SK-N-SH (cell line): ENCODE results near the gene DNAJC5. TPM values are rescaled to one million over a fixed set of nuclear protein-coding genes. Genes with fewer than 3 reads are reported as not detected.

Source experiments
- CTCF ChIA-PET: fragments of 300-600, 350-600 bp; formaldehyde crosslinking; extraction: SDS; loops from one replicate; lab custom pipeline; 2021; lab: Yijun Ruan, JAX
- POLR2A ChIA-PET: fragments of 350-600 bp; sonication (Branson Sonifier 250); formaldehyde crosslinking; extraction: SDS; loops from one replicate; lab custom pipeline; 2020; ENCODE audit warnings: antibody characterized with exemption, inconsistent platforms; lab: Yijun Ruan, JAX
- DNase-seq: peaks from one replicate; pipeline ENCODE4 v3.0.0; 2012
- H2AFZ ChIP-seq: fragments of 200-600 bp; sonication (generic); 2 replicates; pipeline ENCODE4 v1.8.1; 2016; ENCODE audit warnings: antibody characterized with exemption, mild to moderate bottlenecking, low read depth
- H3F3A ChIP-seq: fragments of 200-600 bp; sonication (generic); replicated peaks from 2 replicates; pipeline ENCODE3; 2016; ENCODE audit warnings: antibody characterized with exemption, mild to moderate bottlenecking; ENCODE audit not compliant: insufficient read depth
- H3K27ac ChIP-seq, 2 experiments: fragments of 200-500 bp in 1 of 2; fragments of 200-600 bp in 1 of 2; sonication (Bioruptor generic) in 1 of 2; sonication (generic), shearing (Covaris generic) in 1 of 2; 2 replicates each; pipeline versions ENCODE4 v1.5.1 to v1.6.1; 2014 to 2016; ENCODE audit warnings: low read depth in 2 of 2, inconsistent platforms in 1 of 2, low read length in 1 of 2, mild to moderate bottlenecking in 1 of 2, mixed read lengths in 1 of 2
- H3K27me3 ChIP-seq: fragments of 200-600 bp; sonication (generic), shearing (Covaris generic); 2 replicates; pipeline ENCODE4 v1.6.1; 2016; ENCODE audit warnings: mixed run types; ENCODE audit not compliant: insufficient read depth
- H3K36me3 ChIP-seq, 2 experiments: fragments of 200-500 bp in 1 of 2; fragments of 200-600 bp in 1 of 2; sonication (Bioruptor generic) in 1 of 2; sonication (generic) in 1 of 2; replicated peaks in 1 of 2; 2 replicates each; pipeline versions ENCODE3 to v1.5.1; 2014 to 2016; ENCODE audit warnings: low read length in 1 of 2, mild to moderate bottlenecking in 1 of 2; ENCODE audit not compliant: insufficient read depth in 2 of 2, control insufficient read depth in 1 of 2
- H3K4me1 ChIP-seq, 2 experiments: fragments of 200-500 bp in 1 of 2; fragments of 200-600 bp in 1 of 2; sonication (Bioruptor generic) in 1 of 2; sonication (generic), shearing (Covaris generic) in 1 of 2; 2 replicates each; pipeline versions ENCODE4 v1.5.1 to v1.6.1; 2014 to 2016; ENCODE audit warnings: low read depth in 1 of 2, low read length in 1 of 2, mixed run types in 1 of 2; ENCODE audit not compliant: insufficient read depth in 2 of 2, control insufficient read depth in 1 of 2
- H3K4me2 ChIP-seq: fragments of 200-600 bp; sonication (generic), shearing (Covaris generic); 2 replicates; pipeline ENCODE4 v1.6.1; 2017; ENCODE audit warnings: mixed run types
- H3K4me3 ChIP-seq, 2 experiments: fragments of 200-500 bp in 1 of 2; fragments of 200-600 bp in 1 of 2; sonication (Bioruptor generic) in 1 of 2; sonication (generic), shearing (Covaris generic) in 1 of 2; 2 replicates each; pipeline versions ENCODE4 v1.5.1 to v1.8.1; 2014 to 2016; ENCODE audit warnings: low read depth in 2 of 2, inconsistent platforms in 1 of 2, low read length in 1 of 2, mild to moderate bottlenecking in 1 of 2, mixed read lengths in 1 of 2, moderate library complexity in 1 of 2
- H3K79me2 ChIP-seq: fragments of 200-600 bp; sonication (generic); 2 replicates; pipeline ENCODE4 v1.8.1; 2017; ENCODE audit warnings: mild to moderate bottlenecking; ENCODE audit not compliant: insufficient read depth
- H3K9ac ChIP-seq: fragments of 200-600 bp; sonication (generic); 2 replicates; pipeline ENCODE4 v1.6.1; 2017; ENCODE audit warnings: mixed run types
- H3K9me2 ChIP-seq: fragments of 200-600 bp; sonication (generic); 2 replicates; pipeline ENCODE4 v1.6.1; 2017; ENCODE audit warnings: mixed run types
- H3K9me3 ChIP-seq: fragments of 200-600 bp; sonication (generic); 2 replicates; pipeline ENCODE4 v1.6.1; 2017; ENCODE audit warnings: mixed run types, mild to moderate bottlenecking, moderate library complexity
- H4K20me1 ChIP-seq: fragments of 200-600 bp; sonication (generic); 2 replicates; pipeline ENCODE4 v1.6.1; 2017; ENCODE audit warnings: mild to moderate bottlenecking, mixed run types; ENCODE audit not compliant: insufficient read depth
- CHD2 ChIP-seq: fragments of 150-350 bp; IDR thresholded peaks from 2 replicates; pipeline ENCODE4 v1.6.1; 2018; ENCODE audit warnings: low read length; ENCODE audit not compliant: partially characterized antibody
- EZH2phosphoT487 ChIP-seq: fragments of 200-600 bp; sonication (generic); IDR thresholded peaks from 2 replicates; pipeline ENCODE4 v1.6.1; 2017; ENCODE audit warnings: low read depth, mixed run types, mild to moderate bottlenecking, antibody characterized with exemption, moderate library complexity, borderline replicate concordance
- FOXM1 ChIP-seq: IDR thresholded peaks from 2 replicates; pipeline ENCODE4 v1.4.0; 2012; ENCODE audit warnings: low read depth, mild to moderate bottlenecking
- GABPA ChIP-seq: IDR thresholded peaks from 2 replicates; pipeline ENCODE4 v1.4.0; 2012; ENCODE audit warnings: low read depth, mild to moderate bottlenecking
- GATA2 ChIP-seq: sonication (generic); formaldehyde crosslinking; IDR thresholded peaks from 2 replicates; pipeline ENCODE4 v1.5.0; 2020; ENCODE audit warnings: mild to moderate bottlenecking, missing genetic modification reagents
- IRF3 ChIP-seq: fragments of 150-350 bp; IDR thresholded peaks from 2 replicates; pipeline ENCODE4 v1.6.1; 2016; ENCODE audit warnings: mild to moderate bottlenecking, low read depth, low read length
- MAX ChIP-seq: IDR thresholded peaks from 2 replicates; pipeline ENCODE4 v1.4.0; 2012; ENCODE audit warnings: low read depth
- MXI1 ChIP-seq: IDR thresholded peaks from 2 replicates; pipeline ENCODE4 v1.6.1; 2012; ENCODE audit warnings: mild to moderate bottlenecking, low read depth, low read length, improper control_type of control experiment
- NFIC ChIP-seq: IDR thresholded peaks from 2 replicates; pipeline ENCODE4 v1.4.0; 2012; ENCODE audit warnings: borderline replicate concordance
- RAD21 ChIP-seq: IDR thresholded peaks from 2 replicates; pipeline ENCODE4 v1.6.1; 2012; ENCODE audit warnings: mild to moderate bottlenecking, low read length
- REST ChIP-seq: IDR thresholded peaks from 2 replicates; pipeline ENCODE4 v1.6.1; 2012; ENCODE audit warnings: mild to moderate bottlenecking, low read depth, low read length, moderate library complexity
- RXRA ChIP-seq: IDR thresholded peaks from 2 replicates; pipeline ENCODE4 v1.4.0; 2012; ENCODE audit warnings: low read depth, mild to moderate bottlenecking, borderline replicate concordance
- SIN3A ChIP-seq: IDR thresholded peaks from 2 replicates; pipeline ENCODE4 v1.6.1; 2012; ENCODE audit warnings: low read depth, mild to moderate bottlenecking, low read length, moderate library complexity, borderline replicate concordance
- TEAD4 ChIP-seq: IDR thresholded peaks from 2 replicates; pipeline ENCODE4 v1.4.0; 2012; ENCODE audit warnings: mild to moderate bottlenecking, borderline replicate concordance; ENCODE audit not compliant: insufficient read depth
- USF1 ChIP-seq: IDR thresholded peaks from 2 replicates; pipeline ENCODE4 v1.4.0; 2012; ENCODE audit warnings: low read depth, borderline replicate concordance
- USF2 ChIP-seq: fragments of 150-350 bp; IDR thresholded peaks from 2 replicates; pipeline ENCODE4 v1.6.1; 2017; ENCODE audit warnings: antibody characterized with exemption, low read length, low read depth, borderline replicate concordance
- WGBS: methylation state at CpG from one replicate; pipeline ENCODE4 v1.1.6; 2017; ENCODE audit warnings: low lambda C conversion rate; 5-methylcytosine and 5-hydroxymethylcytosine counted together
- polyA plus RNA-seq, 3 experiments: library from polyadenylated mRNA; depleted of rRNA; stranded (reverse); fragments of >200 nt; gene quantifications; 2 replicates each; pipeline ENCODE4 v1.2.3, GENCODE V29; 2012
- TF ChIP-seq, protein P1 (sequence below): IDR thresholded peaks from 2 replicates; pipeline ENCODE4; 2012

The DNAJC5 gene
- polyA plus RNA-seq, 1 of the 3 experiments (the other 2 are of a cell fraction), result 24.2 TPM

- no peak overlapping the region for H3K9ac ChIP-seq
- H3K27me3 ChIP-seq, result no peaks in the 10 kb centered on the region
- no peak overlapping the region for H3K27ac ChIP-seq
- TF ChIP-seq MXI1 (no peak), IRF3 (no peak), GABPA (no peak), MAX (no peak), REST (no peak), GATA2 (CRISPR knock-in tag) (no peak), CHD2 (no peak), USF2 (no peak), EZH2phosphoT487 (no peak), NFIC (no peak), USF1 (no peak), RAD21 (no peak), TEAD4 (no peak), RXRA (no peak), FOXM1 (no peak), SIN3A (no peak)
- TF ChIP-seq, protein P1, sequence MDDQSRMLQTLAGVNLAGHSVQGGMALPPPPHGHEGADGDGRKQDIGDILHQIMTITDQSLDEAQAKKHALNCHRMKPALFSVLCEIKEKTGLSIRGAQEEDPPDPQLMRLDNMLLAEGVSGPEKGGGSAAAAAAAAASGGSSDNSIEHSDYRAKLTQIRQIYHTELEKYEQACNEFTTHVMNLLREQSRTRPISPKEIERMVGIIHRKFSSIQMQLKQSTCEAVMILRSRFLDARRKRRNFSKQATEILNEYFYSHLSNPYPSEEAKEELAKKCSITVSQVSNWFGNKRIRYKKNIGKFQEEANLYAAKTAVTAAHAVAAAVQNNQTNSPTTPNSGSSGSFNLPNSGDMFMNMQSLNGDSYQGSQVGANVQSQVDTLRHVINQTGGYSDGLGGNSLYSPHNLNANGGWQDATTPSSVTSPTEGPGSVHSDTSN, result no peak
- H3K79me2 ChIP-seq, result peaks cover 71% of the 10 kb centered on the region
- DNase-seq, result no peak
- H3F3A ChIP-seq, result peaks cover 18% of the 10 kb centered on the region
- ChIA-PET CTCF (interaction anchor here (1.1 to 2.9 kb wide), 5 partner anchors 20 to 457 kb away, joined by 3 to 12 read pairs (median 4); partner anchors contain the start of gene PRPF6), POLR2A (no interaction called here)
- peaks cover 60% of the 10 kb centered on the region for H4K20me1 ChIP-seq
- no peak overlapping the region for H3K4me3 ChIP-seq
- no peaks in the 10 kb centered on the region for H3K9me2 ChIP-seq
- H3K9me3 ChIP-seq, result no peaks in the 10 kb centered on the region
- peaks cover 0 to 4% of the 10 kb centered on the region in 2 experiments for H3K36me3 ChIP-seq
- H3K4me1 ChIP-seq, result peaks cover 16 to 54% of the 10 kb centered on the region in 2 experiments; a peak in 3 of 4 replicates
- no peak overlapping the region for H2AFZ ChIP-seq
- WGBS, result 85% methylated on average over 6 of the region's 13 CpGs
- peak overlapping the region; percentile 99 for H3K4me2 ChIP-seq
Observed at GRCh38 chr20:63953764-63954429, 59.0 kb downstream of the DNAJC5 start.
